ENCODE results near the gene IL36A.

- TF ChIP-seq CTCF (IDR thresholded peaks at IDR 0.05; ENCODE audit: low read length) (no peak), EZH2 (optimal IDR thresholded peaks at IDR 0.05; ENCODE audit: low read depth, low read length) (no peak), EZH2phosphoT487 (IDR thresholded peaks at IDR 0.05; ENCODE audit: low read length) (no peak)
Measured at GRCh38 chr2:113025737-113026136, 20.5 kb downstream of the IL36A start.
